Measurements from ENCODE around the gene RNF5. TPM values are rescaled to one million over a fixed set of nuclear protein-coding genes. Genes with fewer than 3 reads are reported as not detected.

Gene RNF5
- total and polyA plus RNA-seq, 2 donors (not counting 1 experiment from before 2014, with no cell fraction given): 25.5 to 40.7 TPM

- Mint-ChIP-seq H3K4me3 (no peak overlapping the region), H3K4me1 (peaks cover 16% of the 10 kb centered on the region), H3K27ac (no peak overlapping the region), H3K27me3 (no peaks in the 10 kb centered on the region), H3K9me3 (ENCODE audit: insufficient read depth) (no peaks in the 10 kb centered on the region)
- Histone ChIP-seq H3K4me2 (replicated peaks; ENCODE audit: low read depth, low read length, poor library complexity, severe bottlenecking) (no peak overlapping the region), H3K9me3 (ENCODE audit: control extremely low read depth in 1 of 3, control insufficient read depth in 2 of 3, insufficient read depth in 1 of 3, low read length in 2 of 3) (no peaks in the 10 kb centered on the region), H3K4me1 (ENCODE audit: control insufficient read depth in 2 of 2, insufficient read depth in 2 of 2, low read length in 2 of 2) (peaks cover 0 to 6% of the 10 kb centered on the region in 2 donors), H3K27ac (ENCODE audit: low read length in 2 of 2) (no peak overlapping the region), H2AFZ (ENCODE audit: insufficient read depth, low read depth, low read length, poor library complexity, severe bottlenecking) (no peak overlapping the region), H3K79me2 (ENCODE audit: control insufficient read depth, insufficient read depth, low read length) (no peaks in the 10 kb centered on the region), H3K4me3 (ENCODE audit: control extremely low read depth in 1 of 5, extremely low read depth in 1 of 5, insufficient read depth in 1 of 5, low read depth in 2 of 5, low read length in 4 of 5) (no peak overlapping the region), H3K36me3 (replicated peaks in 1 of 2; ENCODE audit: control extremely low read depth in 1 of 2, control insufficient read depth in 1 of 2, extremely low read depth in 1 of 2, insufficient read depth in 2 of 2, low read length in 1 of 2) (no peaks in the 10 kb centered on the region), H3K27me3 (replicated peaks in 1 of 4; ENCODE audit: control extremely low read depth in 1 of 4, control insufficient read depth in 3 of 4, insufficient read depth in 4 of 4, low read length in 3 of 4) (no peaks in the 10 kb centered on the region), H4K20me1 (ENCODE audit: control insufficient read depth, insufficient read depth, low read length, poor library complexity, severe bottlenecking) (no peaks in the 10 kb centered on the region), H3K9ac (ENCODE audit: low read length) (no peak overlapping the region)
- POLR2A ChIA-PET: no interaction called here
- 95% methylated on average over 8 of the region's 12 CpGs for WGBS (ENCODE audit: insufficient coverage)
- no peak for TF ChIP-seq EZH2 (IDR thresholded peaks at IDR 0.05; ENCODE audit: borderline replicate concordance, insufficient read depth, low read depth, low read length, poor library complexity, severe bottlenecking)
- TF ChIP-seq, protein P1, sequence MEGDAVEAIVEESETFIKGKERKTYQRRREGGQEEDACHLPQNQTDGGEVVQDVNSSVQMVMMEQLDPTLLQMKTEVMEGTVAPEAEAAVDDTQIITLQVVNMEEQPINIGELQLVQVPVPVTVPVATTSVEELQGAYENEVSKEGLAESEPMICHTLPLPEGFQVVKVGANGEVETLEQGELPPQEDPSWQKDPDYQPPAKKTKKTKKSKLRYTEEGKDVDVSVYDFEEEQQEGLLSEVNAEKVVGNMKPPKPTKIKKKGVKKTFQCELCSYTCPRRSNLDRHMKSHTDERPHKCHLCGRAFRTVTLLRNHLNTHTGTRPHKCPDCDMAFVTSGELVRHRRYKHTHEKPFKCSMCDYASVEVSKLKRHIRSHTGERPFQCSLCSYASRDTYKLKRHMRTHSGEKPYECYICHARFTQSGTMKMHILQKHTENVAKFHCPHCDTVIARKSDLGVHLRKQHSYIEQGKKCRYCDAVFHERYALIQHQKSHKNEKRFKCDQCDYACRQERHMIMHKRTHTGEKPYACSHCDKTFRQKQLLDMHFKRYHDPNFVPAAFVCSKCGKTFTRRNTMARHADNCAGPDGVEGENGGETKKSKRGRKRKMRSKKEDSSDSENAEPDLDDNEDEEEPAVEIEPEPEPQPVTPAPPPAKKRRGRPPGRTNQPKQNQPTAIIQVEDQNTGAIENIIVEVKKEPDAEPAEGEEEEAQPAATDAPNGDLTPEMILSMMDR (IDR thresholded peaks at IDR 0.05): no peak
- DNase-seq (no peak), ATAC-seq (ENCODE audit: low read depth) (no peak)
- intact Hi-C loops (cut with micrococcal nuclease): no loop called here
- CTCF ChIA-PET: interaction anchor here (1.0 kb wide), 1 partner anchor 15 kb away, joined by 3 read pairs; no protein-coding TSS in a partner anchor
Measured at GRCh38 chr6:32212076-32212760, 34.0 kb downstream of the RNF5 start.

DNA sequence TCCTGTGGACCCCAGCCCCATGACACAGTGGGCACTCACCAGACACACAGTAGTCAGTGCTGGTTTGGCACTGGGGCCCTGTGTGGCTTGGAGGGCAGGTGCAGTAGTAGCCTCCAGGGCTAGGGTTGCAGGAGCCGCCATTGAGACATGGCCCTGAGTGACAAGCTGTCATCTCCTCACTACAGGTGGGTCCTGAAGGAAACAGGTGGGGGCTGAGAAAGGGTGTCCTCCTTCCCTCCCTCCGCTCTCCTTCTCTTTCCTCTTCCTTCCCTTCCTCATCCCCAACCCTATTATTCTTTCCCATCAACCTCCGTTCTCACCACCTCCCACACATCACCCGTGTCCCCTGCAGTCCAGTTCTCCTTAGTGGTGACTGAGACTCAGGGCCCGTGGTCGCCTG, 35.4 kb downstream of the RNF5 start:
- Histone ChIP-seq H3K9ac (ENCODE audit: low read length) (no peak overlapping the region), H4K20me1 (ENCODE audit: control insufficient read depth, insufficient read depth, low read length, poor library complexity, severe bottlenecking) (no peaks in the 10 kb centered on the region), H2AFZ (ENCODE audit: insufficient read depth, low read depth, low read length, poor library complexity, severe bottlenecking) (no peak overlapping the region), H3K4me2 (replicated peaks; ENCODE audit: low read depth, low read length, poor library complexity, severe bottlenecking) (no peak overlapping the region), H3K4me3 (ENCODE audit: control extremely low read depth in 1 of 5, extremely low read depth in 1 of 5, insufficient read depth in 1 of 5, low read depth in 2 of 5, low read length in 4 of 5) (no peak overlapping the region), H3K4me1 (ENCODE audit: control insufficient read depth in 2 of 2, insufficient read depth in 2 of 2, low read length in 2 of 2) (peaks cover 0 to 6% of the 10 kb centered on the region in 2 donors), H3K79me2 (ENCODE audit: control insufficient read depth, insufficient read depth, low read length) (no peaks in the 10 kb centered on the region), H3K9me3 (ENCODE audit: control extremely low read depth in 1 of 3, control insufficient read depth in 2 of 3, insufficient read depth in 1 of 3, low read length in 2 of 3) (no peaks in the 10 kb centered on the region), H3K27me3 (replicated peaks in 1 of 4; ENCODE audit: control extremely low read depth in 1 of 4, control insufficient read depth in 3 of 4, insufficient read depth in 4 of 4, low read length in 3 of 4) (no peaks in the 10 kb centered on the region), H3K27ac (ENCODE audit: low read length in 2 of 2) (no peak overlapping the region), H3K36me3 (replicated peaks in 1 of 2; ENCODE audit: control extremely low read depth in 1 of 2, control insufficient read depth in 1 of 2, extremely low read depth in 1 of 2, insufficient read depth in 2 of 2, low read length in 1 of 2) (no peaks in the 10 kb centered on the region)
- TF ChIP-seq, protein P1 (IDR thresholded peaks at IDR 0.05): no peak
- TF ChIP-seq EZH2 (IDR thresholded peaks at IDR 0.05; ENCODE audit: borderline replicate concordance, insufficient read depth, low read depth, low read length, poor library complexity, severe bottlenecking): no peak
- no peaks in the 10 kb centered on the region for H3K9me3 Mint-ChIP-seq (ENCODE audit: insufficient read depth)
- H3K4me3 Mint-ChIP-seq: no peak overlapping the region
- H3K27ac Mint-ChIP-seq: no peak overlapping the region
- peaks cover 11% of the 10 kb centered on the region for H3K4me1 Mint-ChIP-seq
- WGBS (ENCODE audit: insufficient coverage): no CpG with 5 or more reads among the region's 6 CpGs
- DNase-seq: no peak
- ChIA-PET POLR2A (interaction anchor here (0.6 kb wide), 1 partner anchor 17 kb away, joined by 5 read pairs; no protein-coding TSS in a partner anchor), CTCF (no interaction called here)
- no peak for ATAC-seq (ENCODE audit: low read depth)
- peaks cover 5% of the 10 kb centered on the region for H3K27me3 Mint-ChIP-seq
- intact Hi-C loops (cut with micrococcal nuclease): no loop called here

Data from B cell (primary cell).